ENCODE results near the gene CREB3L2.

Gene CREB3L2

GRCh38 chr7:137992104-137992549, 9.8 kb downstream of the CREB3L2 start:
- peaks cover 25% of the 10 kb centered on the region for H3K4me1 ChIP-seq
- no peak for TF ChIP-seq Cebpa-rat (IDR thresholded peaks at IDR 0.05)
- H3K9me3 ChIP-seq = no peaks in the 10 kb centered on the region
- H3K36me3 ChIP-seq = 0 out of 2 replicates have a peak, but pooled peaks cover 4% of the 10 kb centered on the region
- no peak overlapping the region for H3K27ac ChIP-seq
- no peaks in the 10 kb centered on the region for H4K20me1 ChIP-seq
- no peak overlapping the region for H3K4me3 ChIP-seq
- H3K27me3 ChIP-seq = no peaks in the 10 kb centered on the region
- H3K4me2 ChIP-seq = no peak overlapping the region
- H3K9ac ChIP-seq = no peak overlapping the region

GRCh38 chr7:137990251-137990941, 11.5 kb downstream of the CREB3L2 start:
- no peak overlapping the region for H3K9ac ChIP-seq
- H3K27ac ChIP-seq = no peak overlapping the region
- no peaks in the 10 kb centered on the region for H4K20me1 ChIP-seq
- 0 out of 2 replicates have a peak, but pooled peaks cover 4% of the 10 kb centered on the region for H3K36me3 ChIP-seq
- H3K27me3 ChIP-seq = no peaks in the 10 kb centered on the region
- no peaks in the 10 kb centered on the region for H3K9me3 ChIP-seq
- no peak overlapping the region for H3K4me2 ChIP-seq
- H3K4me1 ChIP-seq = peaks cover 28% of the 10 kb centered on the region; the same call in 1 of the 2 replicates
- TF ChIP-seq Cebpa-rat (IDR thresholded peaks at IDR 0.05) = no peak
- H3K4me3 ChIP-seq = no peak overlapping the region

- no peaks in the 10 kb centered on the region for H3K9me3 ChIP-seq
- H3K4me1 ChIP-seq = peaks cover 31% of the 10 kb centered on the region; the same call in 1 of the 2 replicates
- TF ChIP-seq Cebpa-rat (IDR thresholded peaks at IDR 0.05) = no peak
- H3K36me3 ChIP-seq = 0 out of 2 replicates have a peak, but pooled peaks cover 4% of the 10 kb centered on the region
- no peaks in the 10 kb centered on the region for H4K20me1 ChIP-seq
- no peak overlapping the region for H3K4me2 ChIP-seq
- H3K9ac ChIP-seq = no peak overlapping the region
- no peak overlapping the region for H3K4me3 ChIP-seq
- no peak overlapping the region for H3K27ac ChIP-seq
- no peaks in the 10 kb centered on the region for H3K27me3 ChIP-seq
These were observed 12.3 kb downstream of the CREB3L2 start for GRCh38 chr7:137989590-137989989.

GRCh38 chr7:137989094-137989493, 12.8 kb downstream of the CREB3L2 start:
- H3K9ac ChIP-seq = no peak overlapping the region
- H3K4me3 ChIP-seq = no peak overlapping the region
- H3K36me3 ChIP-seq = peaks cover 8% of the 10 kb centered on the region
- H3K9me3 ChIP-seq = peaks cover 3% of the 10 kb centered on the region
- H3K27me3 ChIP-seq = no peaks in the 10 kb centered on the region
- H3K4me1 ChIP-seq = peaks cover 31% of the 10 kb centered on the region; the same call in 1 of the 2 replicates
- H3K4me2 ChIP-seq = no peak overlapping the region
- no peaks in the 10 kb centered on the region for H4K20me1 ChIP-seq
- TF ChIP-seq Cebpa-rat (IDR thresholded peaks at IDR 0.05) = no peak
- no peak overlapping the region for H3K27ac ChIP-seq

GRCh38 chr7:137987968-137988367, 13.9 kb downstream of the CREB3L2 start:
- H3K27ac ChIP-seq = no peak overlapping the region
- H3K9ac ChIP-seq = no peak overlapping the region

GRCh38 chr7:137987563-137987962, 14.3 kb downstream of the CREB3L2 start:
- Histone ChIP-seq H3K27ac (no peak overlapping the region), H3K27me3 (no peaks in the 10 kb centered on the region), H3K4me2 (peak overlapping the region; percentile 7; the same call in 1 of the 2 replicates)

More at GRCh38 chr7:137987968-137988367, 13.9 kb downstream of the CREB3L2 start:
- H4K20me1 ChIP-seq = no peaks in the 10 kb centered on the region
- peaks cover 19% of the 10 kb centered on the region for H3K36me3 ChIP-seq
- no peak overlapping the region for H3K4me3 ChIP-seq
- H3K27me3 ChIP-seq = no peaks in the 10 kb centered on the region
- peaks cover 14% of the 10 kb centered on the region for H3K9me3 ChIP-seq
- peak overlapping the region; percentile 7; the same call in 1 of the 2 replicates for H3K4me2 ChIP-seq
- TF ChIP-seq Cebpa-rat (IDR thresholded peaks at IDR 0.05) = no peak
- peaks cover 28% of the 10 kb centered on the region; the same call in 1 of the 2 replicates for H3K4me1 ChIP-seq

GRCh38 chr7:137987018-137987349, 14.9 kb downstream of the CREB3L2 start:
- peaks cover 25% of the 10 kb centered on the region for H3K36me3 ChIP-seq
- no peak overlapping the region for H3K9ac ChIP-seq
- no peaks in the 10 kb centered on the region for H4K20me1 ChIP-seq
- H3K27me3 ChIP-seq = no peaks in the 10 kb centered on the region
- no peak overlapping the region for H3K27ac ChIP-seq
- no peak for TF ChIP-seq Cebpa-rat (IDR thresholded peaks at IDR 0.05)
- peaks cover 26% of the 10 kb centered on the region for H3K4me1 ChIP-seq
- peak overlapping the region; percentile 30; the same call in 1 of the 2 replicates for H3K4me2 ChIP-seq
- H3K9me3 ChIP-seq = peaks cover 24% of the 10 kb centered on the region
- no peak overlapping the region for H3K4me3 ChIP-seq

More at GRCh38 chr7:137987563-137987962, 14.3 kb downstream of the CREB3L2 start:
- H3K4me1 ChIP-seq = peaks cover 24% of the 10 kb centered on the region; the same call in 1 of the 2 replicates
- no peak for TF ChIP-seq Cebpa-rat (IDR thresholded peaks at IDR 0.05)
- peaks cover 18% of the 10 kb centered on the region for H3K9me3 ChIP-seq
- H3K9ac ChIP-seq = no peak overlapping the region
- no peak overlapping the region for H3K4me3 ChIP-seq
- H4K20me1 ChIP-seq = no peaks in the 10 kb centered on the region
- peaks cover 23% of the 10 kb centered on the region for H3K36me3 ChIP-seq

GRCh38 chr7:137986252-137987017, 15.5 kb downstream of the CREB3L2 start:
- peaks cover 27% of the 10 kb centered on the region for H3K36me3 ChIP-seq
- peaks cover 31% of the 10 kb centered on the region for H3K4me1 ChIP-seq
- no peak overlapping the region for H3K27ac ChIP-seq
- H3K27me3 ChIP-seq = no peaks in the 10 kb centered on the region
- TF ChIP-seq Cebpa-rat (IDR thresholded peaks at IDR 0.05) = no peak
- H4K20me1 ChIP-seq = no peaks in the 10 kb centered on the region
- no peak overlapping the region for H3K9ac ChIP-seq
- H3K9me3 ChIP-seq = peaks cover 27% of the 10 kb centered on the region
- peak overlapping the region; percentile 30; the same call in 1 of the 2 replicates for H3K4me2 ChIP-seq
- H3K4me3 ChIP-seq = no peak overlapping the region

GRCh38 chr7:137985897-137986251, 16.0 kb downstream of the CREB3L2 start:
- H4K20me1 ChIP-seq = no peaks in the 10 kb centered on the region
- no peak overlapping the region for H3K27ac ChIP-seq
- peaks cover 37% of the 10 kb centered on the region for H3K4me1 ChIP-seq
- no peak for TF ChIP-seq Cebpa-rat (IDR thresholded peaks at IDR 0.05)
- no peaks in the 10 kb centered on the region for H3K27me3 ChIP-seq
- peaks cover 27% of the 10 kb centered on the region for H3K9me3 ChIP-seq
- peaks cover 27% of the 10 kb centered on the region for H3K36me3 ChIP-seq
- peak overlapping the region; percentile 30; the same call in 1 of the 2 replicates for H3K4me2 ChIP-seq
- H3K4me3 ChIP-seq = no peak overlapping the region
- H3K9ac ChIP-seq = no peak overlapping the region; the same call in 1 of the 2 replicates
